Neural progenitor cell (in vitro differentiated cells): Measurements from ENCODE around the gene ZNF503.

Experiments
- EZH2 ChIP-seq: fragments of 200-600 bp; sonication (generic); IDR thresholded peaks from 2 replicates; pipeline ENCODE4 v1.6.1; 2017; ENCODE audit warnings: antibody characterized with exemption, mild to moderate bottlenecking, moderate library complexity
- TF ChIP-seq, protein P1 (sequence below): fragments of 200-600 bp; sonication (generic); IDR thresholded peaks from 2 replicates; pipeline ENCODE4 v1.5.1; 2017; ENCODE audit warnings: antibody characterized with exemption, mild to moderate bottlenecking

DNA sequence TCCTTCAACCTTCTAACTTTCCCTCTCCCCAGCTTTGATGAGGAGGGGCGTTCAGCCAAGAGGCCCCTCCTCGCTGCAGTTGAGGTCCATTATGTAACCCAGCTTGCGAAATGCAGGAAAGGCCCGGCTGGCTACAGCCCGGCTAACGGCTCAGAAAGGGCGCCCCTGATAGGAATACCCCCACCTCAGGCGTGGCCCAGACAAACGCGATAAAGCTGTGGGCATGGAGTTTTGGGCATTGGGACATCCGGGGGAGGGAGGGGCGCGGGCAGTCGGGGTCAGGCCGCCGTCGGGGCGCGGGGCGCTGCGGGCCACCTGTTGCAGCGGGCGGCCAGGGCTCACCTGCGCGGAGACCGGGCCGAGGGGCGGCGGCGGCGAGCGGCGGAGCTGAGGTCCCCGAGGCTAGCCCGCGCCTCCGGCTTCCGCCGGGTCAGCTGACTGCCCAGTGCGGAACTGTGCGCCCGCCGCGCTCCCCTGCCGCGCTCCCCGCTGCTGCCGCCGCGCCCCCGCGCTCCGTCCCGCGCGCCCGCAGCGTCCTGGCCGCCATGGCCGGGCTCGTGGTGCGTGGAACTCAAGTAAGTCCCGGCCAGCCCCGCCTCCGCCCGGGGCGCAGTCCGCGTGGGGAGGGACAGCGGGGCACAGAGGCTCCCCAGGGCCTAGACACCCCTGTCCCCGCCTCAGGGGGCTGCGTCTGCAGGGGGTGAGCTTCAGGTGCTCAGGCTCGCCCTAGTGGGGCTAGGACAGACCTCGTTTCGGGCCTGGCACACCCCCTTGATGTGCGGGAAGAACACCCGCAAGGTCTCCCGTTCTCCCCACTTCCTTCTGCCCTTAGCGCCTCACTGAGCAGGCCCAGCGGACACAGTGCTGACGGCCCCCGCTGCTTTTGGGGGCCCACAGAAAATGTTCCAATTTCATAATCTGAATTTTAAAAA lies 29.9 kb upstream of the ZNF503 start, which contains the start of gene LRMDA:
- peak; percentile 79 for TF ChIP-seq EZH2
- TF ChIP-seq, protein P1, sequence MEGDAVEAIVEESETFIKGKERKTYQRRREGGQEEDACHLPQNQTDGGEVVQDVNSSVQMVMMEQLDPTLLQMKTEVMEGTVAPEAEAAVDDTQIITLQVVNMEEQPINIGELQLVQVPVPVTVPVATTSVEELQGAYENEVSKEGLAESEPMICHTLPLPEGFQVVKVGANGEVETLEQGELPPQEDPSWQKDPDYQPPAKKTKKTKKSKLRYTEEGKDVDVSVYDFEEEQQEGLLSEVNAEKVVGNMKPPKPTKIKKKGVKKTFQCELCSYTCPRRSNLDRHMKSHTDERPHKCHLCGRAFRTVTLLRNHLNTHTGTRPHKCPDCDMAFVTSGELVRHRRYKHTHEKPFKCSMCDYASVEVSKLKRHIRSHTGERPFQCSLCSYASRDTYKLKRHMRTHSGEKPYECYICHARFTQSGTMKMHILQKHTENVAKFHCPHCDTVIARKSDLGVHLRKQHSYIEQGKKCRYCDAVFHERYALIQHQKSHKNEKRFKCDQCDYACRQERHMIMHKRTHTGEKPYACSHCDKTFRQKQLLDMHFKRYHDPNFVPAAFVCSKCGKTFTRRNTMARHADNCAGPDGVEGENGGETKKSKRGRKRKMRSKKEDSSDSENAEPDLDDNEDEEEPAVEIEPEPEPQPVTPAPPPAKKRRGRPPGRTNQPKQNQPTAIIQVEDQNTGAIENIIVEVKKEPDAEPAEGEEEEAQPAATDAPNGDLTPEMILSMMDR, result no peak
